ENCODE results near the gene TRIP12. TPM values are rescaled to one million over a fixed set of nuclear protein-coding genes. Genes with fewer than 3 reads are reported as not detected.

TRIP12 gene
- polyA plus RNA-seq, 3 donors: 22.2 to 56.7 (median 44.0) TPM

- H3K27ac ChIP-seq (ENCODE audit: low read depth in 1 of 2, low read length in 2 of 2): no peak overlapping the region
- peaks cover 0 to 19% of the 10 kb centered on the region in 2 donors for H3K9me3 ChIP-seq (replicated peaks in 1 of 2; ENCODE audit: control insufficient read depth in 1 of 2, insufficient read depth in 1 of 2, low read length in 2 of 2)
- 94% methylated on average over 3 of the region's 4 CpGs for WGBS (ENCODE audit: insufficient coverage)
- intact Hi-C loops (cut with micrococcal nuclease): no loop called here
- no peak overlapping the region for H3K4me2 ChIP-seq (replicated peaks; ENCODE audit: extremely low read depth, low read length, poor library complexity, severe bottlenecking)
- H3K4me3 ChIP-seq (replicated peaks in 1 of 3; ENCODE audit: low read depth in 2 of 3, low read length in 3 of 3): no peak overlapping the region
- Mint-ChIP-seq H3K4me3 (no peak overlapping the region), H3K9me3 (peaks cover 2 to 24% (median 12%) of the 10 kb centered on the region in 7 donors), H3K27me3 (ENCODE audit: low read depth in 3 of 3) (peaks cover 0 to 2% (median 0%) of the 10 kb centered on the region in 3 donors), H3K36me3 (peaks cover 0 to 3% of the 10 kb centered on the region in 2 donors), H3K4me1 (no peaks in the 10 kb centered on the region), H3K27ac (no peak overlapping the region)
- H3K79me2 ChIP-seq (ENCODE audit: insufficient read depth, low read length): no peaks in the 10 kb centered on the region
- H3K27me3 ChIP-seq (ENCODE audit: control insufficient read depth in 2 of 2, insufficient read depth in 2 of 2, low read length in 2 of 2): no peaks in the 10 kb centered on the region
- no peak overlapping the region for H2AFZ ChIP-seq (ENCODE audit: insufficient read depth, low read depth, low read length, poor library complexity, severe bottlenecking)
- TF ChIP-seq CTCF (IDR thresholded peaks at IDR 0.05): no peak
- H4K20me1 ChIP-seq (ENCODE audit: insufficient read depth, low read length): no peaks in the 10 kb centered on the region
- no peak overlapping the region for H3K9ac ChIP-seq (ENCODE audit: insufficient read depth, low read length, poor library complexity, severe bottlenecking)
- no peak for DNase-seq
- H3K4me1 ChIP-seq (ENCODE audit: control insufficient read depth in 1 of 2, insufficient read depth in 2 of 2, low read length in 2 of 2): no peaks in the 10 kb centered on the region
- no peaks in the 10 kb centered on the region for H3K36me3 ChIP-seq (replicated peaks in 1 of 2; ENCODE audit: control insufficient read depth in 1 of 2, insufficient read depth in 2 of 2, low read length in 2 of 2)
Measured at GRCh38 chr2:229937537-229937936, 15.7 kb upstream of the TRIP12 start.

- H3K27me3 Mint-ChIP-seq (ENCODE audit: low read depth in 3 of 3): no peaks in the 10 kb centered on the region
- no peak overlapping the region for H2AFZ ChIP-seq (ENCODE audit: insufficient read depth, low read depth, low read length, poor library complexity, severe bottlenecking)
- peaks cover 0 to 3% of the 10 kb centered on the region in 2 donors for H3K36me3 Mint-ChIP-seq
- H3K4me2 ChIP-seq (replicated peaks; ENCODE audit: extremely low read depth, low read length, poor library complexity, severe bottlenecking): no peak overlapping the region
- no peak overlapping the region for H3K27ac Mint-ChIP-seq
- no peaks in the 10 kb centered on the region for H3K4me1 ChIP-seq (ENCODE audit: control insufficient read depth in 1 of 2, insufficient read depth in 2 of 2, low read length in 2 of 2)
- no peak for DNase-seq
- H3K9ac ChIP-seq (ENCODE audit: insufficient read depth, low read length, poor library complexity, severe bottlenecking): no peak overlapping the region
- H4K20me1 ChIP-seq (ENCODE audit: insufficient read depth, low read length): no peaks in the 10 kb centered on the region
- no peak overlapping the region for H3K27ac ChIP-seq (ENCODE audit: low read depth in 1 of 2, low read length in 2 of 2)
- intact Hi-C loops (cut with micrococcal nuclease): no loop called here
- whole genome bisulfite sequencing (ENCODE audit: insufficient coverage): 94% methylated on average over 3 of the region's 5 CpGs
- H3K4me3 ChIP-seq (replicated peaks in 1 of 3; ENCODE audit: low read depth in 2 of 3, low read length in 3 of 3): no peak overlapping the region
- TF ChIP-seq CTCF (IDR thresholded peaks at IDR 0.05): no peak
- no peaks in the 10 kb centered on the region for H3K4me1 Mint-ChIP-seq
- H3K4me3 Mint-ChIP-seq: no peak overlapping the region
- no peaks in the 10 kb centered on the region for H3K36me3 ChIP-seq (replicated peaks in 1 of 2; ENCODE audit: control insufficient read depth in 1 of 2, insufficient read depth in 2 of 2, low read length in 2 of 2)
- H3K9me3 Mint-ChIP-seq: peaks cover 0 to 5% (median 0%) of the 10 kb centered on the region in 7 donors
- H3K9me3 ChIP-seq (replicated peaks in 1 of 2; ENCODE audit: control insufficient read depth in 1 of 2, insufficient read depth in 1 of 2, low read length in 2 of 2): no peaks in the 10 kb centered on the region
- H3K27me3 ChIP-seq (ENCODE audit: control insufficient read depth in 2 of 2, insufficient read depth in 2 of 2, low read length in 2 of 2): no peaks in the 10 kb centered on the region
- H3K79me2 ChIP-seq (ENCODE audit: insufficient read depth, low read length): no peaks in the 10 kb centered on the region
Measured at GRCh38 chr2:229931241-229931640, 9.4 kb upstream of the TRIP12 start.
